K562 (cell line): ENCODE results near the gene STUB1. TPM values are rescaled to one million over a fixed set of nuclear protein-coding genes. Genes with fewer than 3 reads are reported as not detected.

Experiments used
- ATF4 ChIP-seq: fragments of 450-650 bp; formaldehyde crosslinking; IDR thresholded peaks from 2 replicates; pipeline ENCODE4 v1.4.0; 2022; ENCODE audit warnings: mild to moderate bottlenecking, moderate library complexity
- ATF7 ChIP-seq: fragments of 450-650 bp; IDR thresholded peaks from 2 replicates; pipeline ENCODE4 v1.7.1; 2014; ENCODE audit warnings: mild to moderate bottlenecking, moderate library complexity
- CBX2 ChIP-seq: fragments of 200-600 bp; sonication (generic); IDR thresholded peaks from one replicate; pipeline ENCODE4 v1.6.1; 2012; ENCODE audit warnings: mild to moderate bottlenecking, low read length, inconsistent platforms; ENCODE audit not compliant: insufficient read depth, poor library complexity, severe bottlenecking
- CREB3L1 ChIP-seq: fragments of 450-650 bp; IDR thresholded peaks from 2 replicates; pipeline ENCODE4 v1.6.1; 2014; ENCODE audit warnings: low read depth, mild to moderate bottlenecking, moderate library complexity, borderline replicate concordance
- DACH1 ChIP-seq: fragments of 450-650 bp; IDR thresholded peaks from 2 replicates; pipeline ENCODE4 v1.6.1; 2018; ENCODE audit not compliant: partially characterized antibody
- DEAF1 ChIP-seq: fragments of 450-650 bp; formaldehyde crosslinking; IDR thresholded peaks from 2 replicates; pipeline ENCODE4 v1.4.0; 2020; ENCODE audit warnings: mild to moderate bottlenecking, moderate library complexity
- EWSR1 ChIP-seq: fragments of 450-650 bp; IDR thresholded peaks from 2 replicates; pipeline ENCODE4 v1.6.1; 2018; ENCODE audit warnings: borderline replicate concordance, mild to moderate bottlenecking, low read depth, moderate library complexity; ENCODE audit not compliant: partially characterized antibody
- HDAC6 ChIP-seq: IDR thresholded peaks from 2 replicates; pipeline ENCODE4 v1.6.1; 2012; ENCODE audit warnings: low read depth, mild to moderate bottlenecking, control low read depth, inconsistent platforms, low read length, moderate library complexity
- HES1 ChIP-seq: fragments of 450-650 bp; IDR thresholded peaks from 2 replicates; pipeline ENCODE4 v1.6.1; 2016; ENCODE audit warnings: low read depth, mild to moderate bottlenecking, moderate library complexity
- ID3 ChIP-seq, 2 experiments: fragments of 250-450 bp in 1 of 2; fragments of 450-650 bp in 1 of 2; sonication (Bioruptor Pico) in 1 of 2; IDR thresholded peaks; 2 replicates each; pipeline versions ENCODE4 v1.6.1 to v1.8.0; 2016 to 2021; ENCODE audit warnings: mild to moderate bottlenecking in 2 of 2, moderate library complexity in 2 of 2, missing compliant biosample characterization in 1 of 2, missing genetic modification characterization in 1 of 2
- NRF1 ChIP-seq, 2 experiments: fragments of 450-650 bp; IDR thresholded peaks in 1 of 2; conservative IDR thresholded peaks in 1 of 2; 2 replicates each; pipeline ENCODE4 v1.6.1; 2014; ENCODE audit warnings: mild to moderate bottlenecking in 2 of 2
- POLR2H ChIP-seq: IDR thresholded peaks from 2 replicates; pipeline ENCODE4 v1.6.1; 2016; ENCODE audit warnings: missing genetic modification characterization, low read depth, mild to moderate bottlenecking, control low read depth, missing compliant biosample characterization, moderate library complexity
- RCOR1 ChIP-seq, 2 experiments: IDR thresholded peaks; 2 replicates each; pipeline ENCODE4 v1.6.1; 2012; ENCODE audit warnings: low read depth in 2 of 2, low read length in 2 of 2, borderline replicate concordance in 1 of 2, improper control_type of control experiment in 1 of 2
- SREBF1 ChIP-seq: fragments of 150-350 bp; IDR thresholded peaks from 2 replicates; pipeline ENCODE4 v1.6.1; 2014; ENCODE audit warnings: antibody characterized with exemption, low read depth, low read length, borderline replicate concordance
- SRSF1 ChIP-seq: fragments of 200-400 bp; formaldehyde crosslinking; IDR thresholded peaks from 2 replicates; pipeline ENCODE4 v1.6.1; 2017; ENCODE audit warnings: mild to moderate bottlenecking, low read depth, low read length, moderate library complexity
- TAF1 ChIP-seq: IDR thresholded peaks from 2 replicates; pipeline ENCODE4 v1.6.1; 2011; ENCODE audit warnings: mild to moderate bottlenecking, low read length, moderate library complexity; ENCODE audit not compliant: insufficient read depth, control insufficient read depth, severe bottlenecking; ENCODE audit errors: extremely low read depth
- TGIF2 ChIP-seq: sonication (generic); formaldehyde crosslinking; IDR thresholded peaks from 2 replicates; pipeline ENCODE4 v1.8.1; 2022; ENCODE audit warnings: mild to moderate bottlenecking, missing genetic modification reagents, moderate library complexity
- ZNF121 ChIP-seq: sonication (generic); formaldehyde crosslinking; conservative IDR thresholded peaks from 2 replicates; pipeline ENCODE4 v1.8.0; 2022; ENCODE audit warnings: missing genetic modification reagents
- ZNF124 ChIP-seq: sonication (generic); formaldehyde crosslinking; IDR thresholded peaks from 2 replicates; pipeline ENCODE4 v1.8.1; 2022; ENCODE audit warnings: missing genetic modification reagents
- ZNF133 ChIP-seq: fragments of 250-450 bp; sonication (Bioruptor Pico); IDR thresholded peaks from 2 replicates; pipeline ENCODE4 v1.4.0; 2020; ENCODE audit warnings: mild to moderate bottlenecking
- ZNF445 ChIP-seq: fragments of 250-450 bp; sonication (Bioruptor Pico); IDR thresholded peaks from 2 replicates; pipeline ENCODE4 v1.4.0; 2020; ENCODE audit warnings: low read depth, mild to moderate bottlenecking, moderate library complexity
- polyA plus RNA-seq, 8 experiments: library from polyadenylated mRNA; depleted of rRNA in 4 of 8; stranded (reverse) in 5 of 8; unstranded in 3 of 8; fragments of >200 nt; fragmentation: Nextera tagmentation in 2 of 8; fragmentation: Illumina TruSeq in 1 of 8; extraction: Ambion mirVana in 2 of 8; extraction: Trizol in 1 of 8; gene quantifications; 2 replicates each; pipeline versions ENCODE4 v1.2.1 to v1.2.3, GENCODE V29; 2011 to 2014; ENCODE audit warnings: inconsistent platforms in 1 of 8, missing spikeins in 1 of 8
- total RNA-seq, 7 experiments: library from RNA; depleted of rRNA in 6 of 7; stranded (reverse); fragments of >200 nt in 6 of 7; fragmentation: Illumina TruSeq in 2 of 7; extraction: Trizol in 2 of 7; gene quantifications; 2 replicates each; pipeline versions ENCODE4 v1.2.1 to v1.2.3, GENCODE V29; 2011 to 2021; ENCODE audit warnings: low replicate concordance in 1 of 7

Gene STUB1
- total and polyA plus RNA-seq, 9 of the 15 experiments (the other 6 are each of a cell fraction or from before 2014, with no cell fraction given), result 10.6 to 251 (median 152) TPM

GRCh38 chr16:636206-637080 is 43.8 kb upstream of the STUB1 start, which contains the start of gene METTL26 (continued):
- TF ChIP-seq TGIF2 (CRISPR knock-in tag) (peak; percentile 87; the same call in 1 of the 2 replicates), SREBF1 (peak; percentile 69; the same call in 1 of the 2 replicates), CBX2 (no peak), DACH1 (no peak), SRSF1 (no peak), DEAF1 (CRISPR knock-in tag) (no peak), ID3 (CRISPR knock-in tag; IDR thresholded peaks at IDR 0.05) (no peak), ID3 (tag; IDR thresholded peaks at IDR 0.05) (peak; percentile 67), POLR2H (peak; percentile 100), CREB3L1 (peak; percentile 94), ZNF133 (CRISPR knock-in tag) (no peak), ATF4 (CRISPR knock-in tag) (peak; percentile 47; the same call in 1 of the 2 replicates), HES1 (no peak), ATF7 (peak; percentile 77; the same call in 1 of the 2 replicates), ZNF121 (CRISPR knock-in tag) (no peak), EWSR1 (no peak), HDAC6 (no peak; the same call in 1 of the 2 replicates), NRF1 (conservative IDR thresholded peaks at IDR 0.05 in 1 of 2, IDR thresholded peaks at IDR 0.05 in 1 of 2) (peak; percentile 72 to 77), TAF1 (peak; percentile 63), ZNF445 (CRISPR knock-in tag) (no peak), RCOR1 (IDR thresholded peaks at IDR 0.05; ENCODE audit: borderline replicate concordance in 1 of 2, low read depth in 2 of 2, low read length in 2 of 2) (peak in 1 of 2 experiments; percentile 69; a peak in 2 of 4 replicates), ZNF124 (CRISPR knock-in tag) (no peak)
